Endothelial cell of umbilical vein (primary cell): Measurements from ENCODE around the gene PDE3A. TPM values are rescaled to one million over a fixed set of nuclear protein-coding genes. Genes with fewer than 3 reads are reported as not detected.
A peak's percentile ranks its signal among the peaks of the same experiment; 100 is the strongest.

ENCODE experiments used
- BruUV-seq: library from RNA; stranded (reverse); fragments of 400-500 nt; replicated peaks from 2 replicates; lab custom pipeline; 2021; lab: Mats Ljungman, UMichigan
- CTCF ChIA-PET: fragments of 300-600, 350-600 bp; sonication (Branson Sonifier 250); formaldehyde crosslinking; loops from one replicate; lab custom pipeline; 2021; ENCODE audit warnings: antibody characterized with exemption, inconsistent platforms; lab: Charles Lee
- POLR2A ChIA-PET: fragments of 300-600, 350-600 bp; sonication (Branson Sonifier 250); formaldehyde crosslinking; loops from one replicate; lab custom pipeline; 2021; ENCODE audit warnings: antibody characterized with exemption, inconsistent platforms; lab: Charles Lee
- DNase-seq: peaks from one replicate; pipeline ENCODE4 v3.0.0-alpha.2; 2011; ENCODE audit warnings: low read depth, low spot score
- FAIRE-seq: peaks from 2 replicates; lab custom pipeline; 2011; peaks lifted over from hg19 to GRCh38; lab: Jason Lieb, UNC
- H2AFZ ChIP-seq: 2 replicates; pipeline ENCODE4 v1.6.0; 2012; ENCODE audit warnings: low read depth, low read length, control low read depth, inconsistent platforms
- H3K27ac ChIP-seq: 2 replicates; pipeline ENCODE4 v1.5.1; 2011; ENCODE audit warnings: low read depth, mild to moderate bottlenecking, control low read depth, low read length, moderate library complexity; ENCODE audit not compliant: insufficient read depth
- H3K27me3 ChIP-seq, 2 experiments: 2 replicates each; pipeline versions ENCODE4 v1.6.0 to v1.6.1; 2011; ENCODE audit warnings: low read length in 2 of 2, mixed read lengths in 1 of 2; ENCODE audit not compliant: control insufficient read depth in 2 of 2, insufficient read depth in 2 of 2
- H3K36me3 ChIP-seq, 2 experiments: 2 replicates in 1 of 2; 3 replicates in 1 of 2; pipeline ENCODE4 v1.5.1; 2011; ENCODE audit warnings: low read length in 2 of 2, mild to moderate bottlenecking in 1 of 2, moderate library complexity in 1 of 2; ENCODE audit not compliant: control insufficient read depth in 2 of 2, insufficient read depth in 2 of 2; ENCODE audit errors: extremely low read depth in 1 of 2
- H3K4me1 ChIP-seq: 3 replicates; pipeline ENCODE4 v1.5.1; 2011; ENCODE audit warnings: mild to moderate bottlenecking, low read length; ENCODE audit not compliant: control insufficient read depth, insufficient read depth; ENCODE audit errors: extremely low read depth
- H3K4me2 ChIP-seq: 2 replicates; pipeline ENCODE4 v1.6.1; 2011; ENCODE audit warnings: low read length, control low read depth, mixed read lengths; ENCODE audit not compliant: insufficient read depth
- H3K4me3 ChIP-seq, 3 experiments: fragments of 200-600 bp in 1 of 3; sonication (generic), shearing (Covaris generic) in 1 of 3; replicated peaks in 1 of 3; 2 replicates each; pipeline ENCODE4 v1.5.1; 2011 to 2016; ENCODE audit warnings: control low read depth in 3 of 3, low read length in 3 of 3, mild to moderate bottlenecking in 2 of 3, inconsistent platforms in 1 of 3, low read depth in 1 of 3, moderate library complexity in 1 of 3; ENCODE audit not compliant: insufficient read depth in 1 of 3
- H3K79me2 ChIP-seq: 2 replicates; pipeline ENCODE4 v1.6.0; 2012; ENCODE audit warnings: low read length, inconsistent platforms; ENCODE audit not compliant: control insufficient read depth, insufficient read depth
- H3K9ac ChIP-seq: replicated peaks from 2 replicates; pipeline ENCODE3; 2011; ENCODE audit warnings: low read length, control low read depth; ENCODE audit not compliant: insufficient read depth; ENCODE audit errors: extremely low read depth
- H3K9me1 ChIP-seq: replicated peaks from 3 replicates; pipeline ENCODE4 v1.6.0; 2011; ENCODE audit warnings: mild to moderate bottlenecking, low read length; ENCODE audit not compliant: control insufficient read depth, insufficient read depth; ENCODE audit errors: extremely low read depth
- H3K9me3 ChIP-seq: replicated peaks from 2 replicates; pipeline ENCODE4 v1.5.1; 2012; ENCODE audit warnings: low read length, inconsistent platforms; ENCODE audit not compliant: control insufficient read depth, insufficient read depth
- H4K20me1 ChIP-seq: replicated peaks from 2 replicates; pipeline ENCODE3; 2011; ENCODE audit warnings: mild to moderate bottlenecking, low read length; ENCODE audit not compliant: control insufficient read depth, insufficient read depth; ENCODE audit errors: extremely low read depth
- EZH2 ChIP-seq: IDR thresholded peaks from 2 replicates; pipeline ENCODE4 v1.6.1; 2012; ENCODE audit warnings: borderline replicate concordance, low read depth, mild to moderate bottlenecking, moderate library complexity, low read length, inconsistent platforms; ENCODE audit not compliant: severe bottlenecking
- FOS ChIP-seq: IDR thresholded peaks from 2 replicates; pipeline ENCODE4 v1.6.1; 2011; ENCODE audit warnings: mild to moderate bottlenecking, low read length, moderate library complexity, borderline replicate concordance; ENCODE audit not compliant: insufficient read depth
- GATA2 ChIP-seq: IDR thresholded peaks from 2 replicates; pipeline ENCODE4 v1.7.0; 2011; ENCODE audit warnings: low read depth, mild to moderate bottlenecking, moderate library complexity, mixed read lengths, low read length; ENCODE audit not compliant: insufficient read length, insufficient read depth
- JUN ChIP-seq: IDR thresholded peaks from 2 replicates; pipeline ENCODE4 v1.6.1; 2011; ENCODE audit warnings: borderline replicate concordance, low read depth; ENCODE audit not compliant: insufficient read length, insufficient read depth
- MAX ChIP-seq: IDR thresholded peaks from 2 replicates; pipeline ENCODE4 v1.6.1; 2011; ENCODE audit not compliant: insufficient read depth, insufficient read length
- MYC ChIP-seq: IDR thresholded peaks from one replicate; pipeline ENCODE4 v1.6.1; 2011; ENCODE audit warnings: mild to moderate bottlenecking, low read depth, low read length
- POLR2A ChIP-seq: IDR thresholded peaks from 2 replicates; pipeline ENCODE4 v1.6.1; 2012; ENCODE audit warnings: low read depth, mild to moderate bottlenecking, control low read depth, low read length
- POLR2AphosphoS5 ChIP-seq: IDR thresholded peaks from 2 replicates; pipeline ENCODE4 v1.6.1; 2012; ENCODE audit warnings: low read depth, mild to moderate bottlenecking, control low read depth, low read length, moderate library complexity; ENCODE audit not compliant: insufficient read depth
- dilution Hi-C: fragments of 300-500 bp; cut with MboI; formaldehyde crosslinking; loops from one replicate; pipeline ENCODE4 v1.15.0; 2019; ENCODE audit warnings: low sequenced_read_pairs; ENCODE audit not compliant: extremely low pct_ligation_motif_present
- intact Hi-C: fragments of 100-400 bp; cut with micrococcal nuclease; formaldehyde crosslinking; loops from one replicate; pipeline ENCODE4 v1.10.0; 2022
- polyA plus RNA-seq, 4 experiments: library from polyadenylated mRNA; depleted of rRNA in 3 of 4; stranded (reverse) in 3 of 4; unstranded in 1 of 4; fragments of >200 nt; gene quantifications; 2 replicates each; pipeline versions ENCODE4 v1.2.1 to v1.2.3, GENCODE V29; 2011 to 2012; ENCODE audit warnings: missing spikeins in 1 of 4
- total RNA-seq: library from RNA; stranded (reverse); gene quantifications from 2 replicates; pipeline ENCODE4 v1.2.3, GENCODE V29; 2021
- TF ChIP-seq, protein P1 (sequence below), 2 donors: IDR thresholded peaks; 1 replicate in 1 of 2; 2 replicates in 1 of 2; pipeline ENCODE4 v1.5.1; 2011; ENCODE audit warnings: low read length in 2 of 2, mild to moderate bottlenecking in 2 of 2, moderate library complexity in 2 of 2, control low read depth in 1 of 2, inconsistent platforms in 1 of 2, low read depth in 1 of 2; ENCODE audit not compliant: insufficient read depth in 1 of 2; ENCODE audit errors: extremely low read depth in 1 of 2

PDE3A gene
- total and polyA plus RNA-seq, 2 donors (not counting 3 experiments of a cell fraction or from before 2014, with no cell fraction given): 14.0 to 27.4 TPM

DNA sequence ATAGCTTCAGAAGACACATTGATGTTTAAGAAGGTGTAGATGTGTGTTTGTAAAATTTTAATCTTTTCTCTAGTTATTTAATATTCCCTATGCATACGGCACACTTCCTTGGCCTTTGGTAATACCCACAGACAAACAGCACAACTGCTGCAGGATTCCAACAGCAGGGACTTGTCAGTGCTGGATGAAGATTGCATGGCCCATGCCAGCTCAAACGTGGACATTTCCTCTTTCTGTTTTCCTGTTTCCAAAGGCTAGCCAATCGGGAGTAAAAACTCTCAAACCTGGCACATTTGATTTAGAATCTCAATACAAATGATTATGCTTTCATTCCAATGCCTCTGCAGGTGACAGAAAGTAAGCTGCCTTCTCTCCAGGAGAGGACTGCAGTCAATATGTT lies 22.5 kb upstream of the PDE3A start:
- TF ChIP-seq GATA2 (no peak), POLR2AphosphoS5 (no peak), EZH2 (no peak), MAX (no peak), JUN (no peak), FOS (no peak), POLR2A (no peak), MYC (no peak)
- TF ChIP-seq, protein P1, sequence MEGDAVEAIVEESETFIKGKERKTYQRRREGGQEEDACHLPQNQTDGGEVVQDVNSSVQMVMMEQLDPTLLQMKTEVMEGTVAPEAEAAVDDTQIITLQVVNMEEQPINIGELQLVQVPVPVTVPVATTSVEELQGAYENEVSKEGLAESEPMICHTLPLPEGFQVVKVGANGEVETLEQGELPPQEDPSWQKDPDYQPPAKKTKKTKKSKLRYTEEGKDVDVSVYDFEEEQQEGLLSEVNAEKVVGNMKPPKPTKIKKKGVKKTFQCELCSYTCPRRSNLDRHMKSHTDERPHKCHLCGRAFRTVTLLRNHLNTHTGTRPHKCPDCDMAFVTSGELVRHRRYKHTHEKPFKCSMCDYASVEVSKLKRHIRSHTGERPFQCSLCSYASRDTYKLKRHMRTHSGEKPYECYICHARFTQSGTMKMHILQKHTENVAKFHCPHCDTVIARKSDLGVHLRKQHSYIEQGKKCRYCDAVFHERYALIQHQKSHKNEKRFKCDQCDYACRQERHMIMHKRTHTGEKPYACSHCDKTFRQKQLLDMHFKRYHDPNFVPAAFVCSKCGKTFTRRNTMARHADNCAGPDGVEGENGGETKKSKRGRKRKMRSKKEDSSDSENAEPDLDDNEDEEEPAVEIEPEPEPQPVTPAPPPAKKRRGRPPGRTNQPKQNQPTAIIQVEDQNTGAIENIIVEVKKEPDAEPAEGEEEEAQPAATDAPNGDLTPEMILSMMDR (IDR thresholded peaks at IDR 0.05; ENCODE audit: extremely low read depth in 1 of 2, insufficient read depth in 1 of 2, low read depth in 1 of 2, low read length in 2 of 2): no peak
- FAIRE-seq (no peak), DNase-seq (peak; percentile 48)
- H3K4me3 ChIP-seq: no peak overlapping the region
- no peak overlapping the region for H3K4me2 ChIP-seq
- dilution Hi-C loops: no loop called here
- intact Hi-C loops: no loop called here
- H3K27me3 ChIP-seq: no peaks in the 10 kb centered on the region
- CTCF ChIA-PET: interaction anchor here (2.4 kb wide), 1 partner anchor 32 kb away, joined by 7 read pairs; no protein-coding TSS in a partner anchor
- H3K79me2 ChIP-seq: no peaks in the 10 kb centered on the region
- POLR2A ChIA-PET: no interaction called here
- peak overlapping the region; percentile 58 for H2AFZ ChIP-seq
- no peaks in the 10 kb centered on the region for H3K9me3 ChIP-seq
- no peaks in the 10 kb centered on the region for H4K20me1 ChIP-seq
- no peak overlapping the region for H3K9ac ChIP-seq
- no peaks in the 10 kb centered on the region for H3K36me3 ChIP-seq
- no peak overlapping the region for H3K27ac ChIP-seq
- no peaks in the 10 kb centered on the region for H3K9me1 ChIP-seq
- BruUV-seq: no TSS peak
- H3K4me1 ChIP-seq: peaks cover 13% of the 10 kb centered on the region
